Smooth muscle cell (in vitro differentiated cells): Measurements from ENCODE around the gene KRTAP12-1. TPM values are rescaled to one million over a fixed set of nuclear protein-coding genes. Genes with fewer than 3 reads are reported as not detected.

Experiments used
- DNase-seq: peaks from one replicate; lab custom pipeline; 2025; ENCODE audit not compliant: unreplicated experiment; lab: John Stamatoyannopoulos, UW
- H2AFZ ChIP-seq: fragments of 200-600 bp; sonication (generic); 2 replicates; pipeline ENCODE4 v1.6.0; 2016; ENCODE audit warnings: antibody characterized with exemption, low read depth, mild to moderate bottlenecking
- H3F3A ChIP-seq: fragments of 200-600 bp; sonication (generic); 2 replicates; pipeline ENCODE4 v1.6.0; 2017; ENCODE audit warnings: antibody characterized with exemption, low read depth
- H3K27ac ChIP-seq: fragments of 200-600 bp; sonication (generic); 2 replicates; pipeline ENCODE4 v1.5.1; 2016; ENCODE audit warnings: low read depth, mild to moderate bottlenecking
- H3K27me3 ChIP-seq: fragments of 200-600 bp; sonication (generic); 2 replicates; pipeline ENCODE4 v1.6.1; 2016; ENCODE audit warnings: low read depth, mild to moderate bottlenecking
- H3K36me3 ChIP-seq: fragments of 200-600 bp; sonication (generic); 2 replicates; pipeline ENCODE4 v1.5.1; 2016; ENCODE audit warnings: low read depth
- H3K4me1 ChIP-seq: fragments of 200-600 bp; sonication (generic); 2 replicates; pipeline ENCODE4 v1.5.1; 2016; ENCODE audit warnings: low read depth
- H3K4me2 ChIP-seq: fragments of 200-600 bp; sonication (generic); 2 replicates; pipeline ENCODE4 v1.6.0; 2016; ENCODE audit warnings: mild to moderate bottlenecking
- H3K4me3 ChIP-seq: fragments of 200-600 bp; sonication (generic); 2 replicates; pipeline ENCODE4 v1.5.1; 2016; ENCODE audit warnings: mild to moderate bottlenecking
- H3K79me2 ChIP-seq: fragments of 200-600 bp; sonication (generic); 2 replicates; pipeline ENCODE4 v1.6.0; 2016; ENCODE audit warnings: low read depth, mild to moderate bottlenecking
- H3K9ac ChIP-seq: fragments of 200-600 bp; sonication (generic); 2 replicates; pipeline ENCODE4 v1.6.0; 2016; ENCODE audit warnings: low read depth
- H3K9me3 ChIP-seq: fragments of 200-600 bp; sonication (generic); replicated peaks from 2 replicates; pipeline ENCODE4 v1.5.1; 2016; ENCODE audit warnings: low read depth
- H4K20me1 ChIP-seq: fragments of 200-600 bp; sonication (generic); 2 replicates; pipeline ENCODE4 v1.6.0; 2016; ENCODE audit warnings: low read depth
- WGBS: methylation state at CpG from one replicate; pipeline ENCODE4 v1.1.7; 2016; ENCODE audit warnings: low lambda C conversion rate; 5-methylcytosine and 5-hydroxymethylcytosine counted together
- polyA plus RNA-seq: library from polyadenylated mRNA; unstranded; fragments of >200 nt; fragmentation: Nextera tagmentation; extraction: Ambion mirVana; gene quantifications from 2 replicates; pipeline ENCODE4 v1.2.1, GENCODE V29; 2016
- total RNA-seq: library from RNA; depleted of rRNA; stranded (reverse); fragments of >200 nt; gene quantifications from 2 replicates; pipeline ENCODE4 v1.2.3, GENCODE V29; 2014
- TF ChIP-seq, protein P1 (sequence below): fragments of 200-600 bp; sonication (generic); IDR thresholded peaks from 2 replicates; pipeline ENCODE4 v1.5.1; 2017; ENCODE audit warnings: borderline replicate concordance, mild to moderate bottlenecking, antibody characterized with exemption; ENCODE audit not compliant: insufficient read depth, poor library complexity, severe bottlenecking

Gene KRTAP12-1
- total and polyA plus RNA-seq, 2 experiments from 2014 or later = not detected

- Histone ChIP-seq H4K20me1 (no peaks in the 10 kb centered on the region), H2AFZ (no peak overlapping the region), H3K4me1 (peaks cover 12% of the 10 kb centered on the region), H3K4me3 (no peak overlapping the region), H3K9me3 (no peaks in the 10 kb centered on the region), H3K79me2 (no peaks in the 10 kb centered on the region), H3F3A (no peaks in the 10 kb centered on the region), H3K27me3 (peaks cover 60% of the 10 kb centered on the region), H3K27ac (no peak overlapping the region), H3K4me2 (no peak overlapping the region), H3K36me3 (no peaks in the 10 kb centered on the region), H3K9ac (no peak overlapping the region)
- TF ChIP-seq, protein P1, sequence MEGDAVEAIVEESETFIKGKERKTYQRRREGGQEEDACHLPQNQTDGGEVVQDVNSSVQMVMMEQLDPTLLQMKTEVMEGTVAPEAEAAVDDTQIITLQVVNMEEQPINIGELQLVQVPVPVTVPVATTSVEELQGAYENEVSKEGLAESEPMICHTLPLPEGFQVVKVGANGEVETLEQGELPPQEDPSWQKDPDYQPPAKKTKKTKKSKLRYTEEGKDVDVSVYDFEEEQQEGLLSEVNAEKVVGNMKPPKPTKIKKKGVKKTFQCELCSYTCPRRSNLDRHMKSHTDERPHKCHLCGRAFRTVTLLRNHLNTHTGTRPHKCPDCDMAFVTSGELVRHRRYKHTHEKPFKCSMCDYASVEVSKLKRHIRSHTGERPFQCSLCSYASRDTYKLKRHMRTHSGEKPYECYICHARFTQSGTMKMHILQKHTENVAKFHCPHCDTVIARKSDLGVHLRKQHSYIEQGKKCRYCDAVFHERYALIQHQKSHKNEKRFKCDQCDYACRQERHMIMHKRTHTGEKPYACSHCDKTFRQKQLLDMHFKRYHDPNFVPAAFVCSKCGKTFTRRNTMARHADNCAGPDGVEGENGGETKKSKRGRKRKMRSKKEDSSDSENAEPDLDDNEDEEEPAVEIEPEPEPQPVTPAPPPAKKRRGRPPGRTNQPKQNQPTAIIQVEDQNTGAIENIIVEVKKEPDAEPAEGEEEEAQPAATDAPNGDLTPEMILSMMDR = no peak
- DNase-seq = no peak
- WGBS = 49% methylated on average over 13 of the region's 13 CpGs
Observed at GRCh38 chr21:44703731-44704635, 22.0 kb upstream of the KRTAP12-1 start.

DNA sequence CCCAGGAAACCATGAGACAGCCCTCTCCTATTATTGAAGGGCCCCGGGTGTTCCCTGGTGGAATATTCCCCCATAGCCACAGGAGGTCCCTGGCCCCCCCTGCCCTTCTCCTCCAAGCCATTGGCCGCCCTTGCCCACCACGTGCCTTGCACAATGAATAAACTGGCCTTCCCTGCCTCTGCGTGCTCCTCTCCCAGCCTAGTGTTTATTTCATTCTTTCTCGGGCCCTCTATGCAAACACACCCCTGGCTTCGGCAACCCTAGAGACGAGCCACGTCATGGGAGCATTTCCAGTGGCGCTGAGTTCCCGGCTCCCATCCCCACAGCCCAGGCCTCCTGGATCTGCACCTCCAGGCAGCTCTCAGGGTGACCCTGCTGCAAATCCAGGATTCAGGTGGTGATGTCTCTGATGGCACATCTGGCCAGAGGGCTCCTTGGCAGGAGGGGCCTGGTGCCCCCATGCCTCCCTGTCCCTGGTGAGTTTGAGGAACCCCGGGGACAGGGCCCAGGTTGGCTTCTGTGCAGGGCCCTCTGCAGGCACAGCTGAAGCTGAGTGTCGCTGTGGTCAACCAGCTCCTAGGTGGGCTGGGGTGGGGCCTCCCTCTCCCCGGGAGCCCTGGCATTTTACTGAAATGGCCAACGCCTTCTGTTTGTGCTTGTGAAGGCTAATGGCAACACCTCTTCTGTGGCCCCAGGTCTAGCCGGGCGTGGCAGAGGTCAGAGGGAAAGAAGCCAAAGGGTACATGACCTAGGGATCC, 21.2 kb upstream of the KRTAP12-1 start:
- WGBS = 71% methylated on average over 16 of the region's 16 CpGs
- no peaks in the 10 kb centered on the region for H3K79me2 ChIP-seq
- peaks cover 10% of the 10 kb centered on the region for H3K4me1 ChIP-seq
- H3K4me2 ChIP-seq = no peak overlapping the region
- H3K4me3 ChIP-seq = no peak overlapping the region
- no peaks in the 10 kb centered on the region for H3K9me3 ChIP-seq
- peaks cover 51% of the 10 kb centered on the region for H3K27me3 ChIP-seq
- no peak overlapping the region for H3K9ac ChIP-seq
- H3K27ac ChIP-seq = no peak overlapping the region
- no peaks in the 10 kb centered on the region for H3F3A ChIP-seq
- H4K20me1 ChIP-seq = no peaks in the 10 kb centered on the region
- no peak overlapping the region for H2AFZ ChIP-seq
- TF ChIP-seq, protein P1 = no peak
- DNase-seq = no peak
- H3K36me3 ChIP-seq = no peaks in the 10 kb centered on the region

- Histone ChIP-seq H3K79me2 (no peaks in the 10 kb centered on the region), H3F3A (no peaks in the 10 kb centered on the region), H4K20me1 (no peaks in the 10 kb centered on the region), H3K27me3 (peaks cover 43% of the 10 kb centered on the region), H3K36me3 (no peaks in the 10 kb centered on the region), H3K27ac (no peak overlapping the region), H2AFZ (no peak overlapping the region), H3K9me3 (no peaks in the 10 kb centered on the region), H3K9ac (no peak overlapping the region), H3K4me1 (peaks cover 16% of the 10 kb centered on the region), H3K4me2 (no peak overlapping the region), H3K4me3 (no peak overlapping the region)
- 89% methylated on average over 20 of the region's 22 CpGs for WGBS
- DNase-seq = no peak
- TF ChIP-seq, protein P1 = no peak
Observed at GRCh38 chr21:44702111-44702972, 20.4 kb upstream of the KRTAP12-1 start.
